SK-N-MC (cell line): Measurements from ENCODE around the gene PTPN9.

Experiments used
- EZH2 ChIP-seq: fragments of 200-600 bp; sonication (generic); IDR thresholded peaks from one replicate; pipeline ENCODE4 v1.6.1; 2017; ENCODE audit warnings: antibody characterized with exemption
- FOXP2 ChIP-seq: optimal IDR thresholded peaks from 2 replicates; pipeline ENCODE3; 2011; ENCODE audit warnings: mild to moderate bottlenecking, moderate library complexity; ENCODE audit not compliant: insufficient read depth; ENCODE audit errors: extremely low read length, control extremely low read depth
- POLR2AphosphoS5 ChIP-seq: IDR thresholded peaks from 2 replicates; pipeline ENCODE4 v1.6.1; 2012; ENCODE audit warnings: mild to moderate bottlenecking, low read depth, low read length, borderline replicate concordance

DNA sequence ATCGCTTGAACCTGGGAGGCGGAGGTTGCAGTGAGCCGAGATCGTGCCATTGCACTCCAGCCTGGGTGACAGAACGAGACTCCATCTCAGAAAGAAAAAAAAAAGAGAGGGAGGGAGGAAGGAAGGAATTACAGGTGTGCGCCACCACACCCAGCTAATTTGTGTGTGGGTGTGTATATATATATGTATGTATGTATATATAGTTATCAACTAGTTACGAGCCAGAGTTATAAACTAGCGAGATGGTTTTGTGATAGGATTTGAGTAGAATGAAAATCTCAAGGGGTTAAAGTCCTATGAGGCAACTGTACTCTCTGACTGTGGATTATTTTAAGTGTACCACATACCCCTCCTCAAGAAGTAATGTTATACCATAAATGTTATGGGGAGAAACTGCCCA lies 76.8 kb downstream of the PTPN9 start:
- TF ChIP-seq EZH2 (no peak), POLR2AphosphoS5 (no peak), FOXP2 (no peak)
